Spleen (tissue), 11 donors: Measurements from ENCODE around the gene C9orf72. TPM values are rescaled to one million over a fixed set of nuclear protein-coding genes. Genes with fewer than 3 reads are reported as not detected.

Experiments
- DNase-seq: peaks from one replicate; pipeline ENCODE4 v3.0.0-alpha.2; 2020
- H3K27ac ChIP-seq, 8 donors: fragments of 200-600 bp; sonication (generic) in 7 of 8; 1 replicate in 4 of 8; 2 replicates in 4 of 8; pipeline versions ENCODE4 v1.5.0 to v1.8.0; 2016 to 2021; ENCODE audit warnings: inconsistent platforms in 4 of 8, mild to moderate bottlenecking in 4 of 8, moderate library complexity in 1 of 8
- H3K27me3 ChIP-seq, 7 donors: fragments of 200-600 bp; sonication (generic) in 6 of 7; replicated peaks in 1 of 7; 1 replicate in 4 of 7; 2 replicates in 3 of 7; pipeline versions ENCODE4 v1.5.0 to v1.8.0; 2016 to 2021; ENCODE audit warnings: inconsistent platforms in 3 of 7, mild to moderate bottlenecking in 1 of 7
- H3K36me3 ChIP-seq, 6 donors: fragments of 200-600 bp; sonication (generic) in 5 of 6; 1 replicate in 4 of 6; 2 replicates in 2 of 6; pipeline versions ENCODE4 v1.5.0 to v1.8.0; 2016 to 2021; ENCODE audit warnings: inconsistent platforms in 2 of 6
- H3K4me1 ChIP-seq, 6 donors: fragments of 200-600 bp; sonication (generic) in 5 of 6; 1 replicate in 3 of 6; 2 replicates in 3 of 6; pipeline versions ENCODE4 v1.5.0 to v1.8.0; 2016 to 2021; ENCODE audit warnings: inconsistent platforms in 3 of 6
- H3K4me3 ChIP-seq, 8 donors: fragments of 200-600 bp; sonication (generic) in 7 of 8; 1 replicate in 4 of 8; 2 replicates in 4 of 8; pipeline versions ENCODE4 v1.5.0 to v1.8.0; 2016 to 2021; ENCODE audit warnings: inconsistent platforms in 4 of 8, mild to moderate bottlenecking in 4 of 8, moderate library complexity in 2 of 8
- H3K9me3 ChIP-seq, 8 donors: fragments of 200-600 bp; sonication (generic) in 7 of 8; 1 replicate in 4 of 8; 2 replicates in 4 of 8; pipeline versions ENCODE4 v1.5.0 to v1.8.0; 2016 to 2021; ENCODE audit warnings: inconsistent platforms in 4 of 8
- CTCF ChIP-seq, 11 experiments: fragments of 200-600 bp in 7 of 11; fragments of 450-650 bp in 4 of 11; sonication (generic) in 4 of 11; IDR thresholded peaks in 8 of 11; conservative IDR thresholded peaks in 3 of 11; 1 replicate in 7 of 11; 2 replicates in 4 of 11; pipeline versions ENCODE4 v1.4.0 to v1.8.0; 2016 to 2021; ENCODE audit warnings: antibody characterized with exemption in 11 of 11, inconsistent platforms in 4 of 11, mild to moderate bottlenecking in 1 of 11
- POLR2A ChIP-seq, 3 donors: fragments of 450-650 bp; IDR thresholded peaks; one replicate each; pipeline ENCODE4 v1.5.1; 2017; ENCODE audit warnings: antibody characterized with exemption in 3 of 3, mild to moderate bottlenecking in 1 of 3
- POLR2AphosphoS5 ChIP-seq, 3 donors: sonication (generic); formaldehyde crosslinking; IDR thresholded peaks; one replicate each; pipeline ENCODE4 v1.5.1; 2017; ENCODE audit warnings: antibody characterized with exemption in 3 of 3
- WGBS, 5 donors: extraction: QIAGEN DNeasy Blood & Tissue Kit in 3 of 5; methylation state at CpG; one replicate each; pipeline versions ENCODE4 v1.1.5 to v1.1.7; 2013 to 2018; 5-methylcytosine and 5-hydroxymethylcytosine counted together
- intact Hi-C: fragments of 100-400 bp; cut with DNase I; formaldehyde crosslinking; loops from one replicate; pipeline ENCODE4 v1.15.0; 2023; ENCODE audit warnings: low total_unique reads
- polyA plus RNA-seq, 3 donors: library from polyadenylated mRNA; stranded (reverse); fragments of 200-250 nt; gene quantifications; one replicate each; pipeline ENCODE4 v1.2.1, GENCODE V29; 2013
- total RNA-seq, 7 donors: library from RNA; depleted of rRNA in 3 of 7; stranded (reverse); fragments of >200 nt in 3 of 7; fragmentation: NEBNext Ultra II Directional in 4 of 7; extraction: Animal tissue kit (Norgen Biotek cat#: 25700) in 4 of 7; gene quantifications; one replicate each; pipeline versions ENCODE4 v1.1.0 to v1.2.1, GENCODE V29; 2016 to 2021
- donor health status: healthy with polysubstance abuse.
- donor health status: DM: no; HTN: no; CAD: no; lungs with moderate emphysema.
- donor health status: DM: no; HTN: no; CAD: no.
- donor health status: Bipolar disorder and iron deficiency.
- donor health status: healthy.
- donor health status: DM: no; HTN: no; CAD: no.
- donor health status: DM: yes; HTN: yes; CAD: no.

Gene C9orf72
- total and polyA plus RNA-seq, 10 donors: 10.1 to 88.5 (median 39.7) TPM

DNA sequence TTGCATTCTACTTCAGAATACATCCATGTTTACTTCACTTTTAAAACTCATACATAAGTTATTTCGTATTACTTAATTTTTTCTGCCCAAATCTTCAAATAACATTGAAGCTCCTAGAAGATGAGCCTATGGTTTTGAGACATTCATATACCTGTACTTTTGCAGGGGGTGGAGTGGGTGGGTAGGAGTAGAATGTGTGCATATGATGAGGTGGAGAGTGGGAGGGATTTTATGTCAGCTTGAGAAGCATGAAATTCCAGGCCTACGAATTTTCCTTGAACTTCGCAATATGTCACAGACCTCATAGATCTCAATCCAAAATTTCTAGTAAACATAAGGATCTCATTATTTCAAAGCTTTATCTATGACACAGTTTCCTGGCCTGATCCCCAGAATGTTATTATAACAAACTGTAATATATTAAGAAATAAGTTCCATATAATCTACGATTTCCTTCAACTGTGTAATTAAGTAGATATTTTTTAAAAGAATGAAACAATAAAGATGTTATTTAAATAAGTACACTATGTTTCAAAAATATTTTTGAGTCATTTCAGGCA, 24.0 kb downstream of the C9orf72 start:
- Histone ChIP-seq H3K27me3 (no peaks in the 10 kb centered on the region), H3K9me3 (no peaks in the 10 kb centered on the region), H3K36me3 (peaks cover 0 to 99% (median 21%) of the 10 kb centered on the region in 6 donors), H3K4me1 (peaks cover 0 to 7% (median 0%) of the 10 kb centered on the region in 6 donors), H3K27ac (no peak overlapping the region), H3K4me3 (no peak overlapping the region)
- DNase-seq: no peak
- WGBS, 5 donors: 87 to 98% (median 94%) methylated on average over 4 of the region's 4 CpGs
- no peak for TF ChIP-seq POLR2AphosphoS5 (IDR thresholded peaks at IDR 0.05)
- TF ChIP-seq POLR2A (IDR thresholded peaks at IDR 0.05): no peak
- no peak for TF ChIP-seq CTCF (IDR thresholded peaks at IDR 0.05 in 8 of 11, conservative IDR thresholded peaks at IDR 0.05 in 3 of 11)
- intact Hi-C loops: no loop called here

DNA sequence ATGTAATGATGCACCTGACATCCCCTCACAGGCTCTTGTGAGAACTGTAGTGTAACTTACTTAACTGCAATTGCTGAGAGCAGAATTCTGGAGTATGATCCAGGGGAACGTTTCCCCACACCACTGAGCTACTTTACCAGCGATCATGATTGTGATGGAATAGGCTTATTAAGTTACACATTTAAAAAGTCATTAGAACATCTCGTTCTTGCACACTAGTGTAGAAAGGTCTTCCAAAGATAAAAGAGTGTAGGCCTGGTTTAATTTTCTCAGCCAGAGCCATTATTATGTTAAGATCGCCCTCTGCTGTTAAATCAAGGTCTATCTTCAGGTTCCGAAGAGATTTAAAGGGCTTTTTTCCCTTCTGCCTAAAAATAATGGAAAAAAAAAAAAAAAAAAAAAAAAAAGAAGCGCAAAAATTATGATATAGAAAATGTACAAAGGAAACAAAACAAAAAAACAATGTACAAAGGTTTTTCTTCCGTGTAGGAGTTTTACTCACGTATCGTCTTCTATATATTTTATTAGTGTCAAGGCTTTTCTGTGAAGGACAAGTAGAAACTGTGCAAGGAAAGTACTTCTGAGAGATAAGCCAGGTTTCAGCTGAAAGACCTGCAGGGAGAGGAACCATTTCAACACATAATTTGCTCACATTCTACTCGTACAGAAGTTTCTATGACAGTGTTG, 25.1 kb downstream of the C9orf72 start:
- Histone ChIP-seq H3K27ac (no peak overlapping the region), H3K36me3 (peaks cover 0 to 99% (median 16%) of the 10 kb centered on the region in 6 donors), H3K4me3 (no peak overlapping the region), H3K4me1 (peaks cover 0 to 7% (median 0%) of the 10 kb centered on the region in 6 donors), H3K9me3 (no peaks in the 10 kb centered on the region), H3K27me3 (no peaks in the 10 kb centered on the region)
- intact Hi-C loops: no loop called here
- WGBS, 5 donors: 57 to 71% (median 64%) methylated on average over 10 of the region's 10 CpGs
- peak in 9 of 11 experiments; percentile 9 to 67 (median 51) for TF ChIP-seq CTCF (IDR thresholded peaks at IDR 0.05 in 8 of 11, conservative IDR thresholded peaks at IDR 0.05 in 3 of 11)
- no peak for TF ChIP-seq POLR2AphosphoS5 (IDR thresholded peaks at IDR 0.05)
- TF ChIP-seq POLR2A (IDR thresholded peaks at IDR 0.05): no peak
- no peak for DNase-seq

DNA sequence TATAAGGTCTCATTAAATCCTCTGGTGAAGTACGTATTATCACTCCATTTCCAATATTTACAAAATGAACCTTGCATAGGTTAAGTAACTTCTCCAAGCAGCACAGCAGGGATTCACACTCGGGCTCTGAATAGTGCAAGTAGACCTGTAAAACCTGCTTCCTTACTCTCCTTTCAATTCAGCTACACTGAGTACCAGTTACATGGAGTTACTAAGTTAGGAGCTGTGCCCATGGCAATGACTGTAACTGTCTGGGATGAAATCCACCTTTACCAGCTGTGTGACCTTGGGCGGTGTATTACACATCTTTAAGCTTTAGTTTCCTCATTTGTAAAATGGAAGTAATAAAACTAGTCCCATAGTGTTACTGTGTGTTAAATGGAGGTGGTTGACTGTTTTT, 27.8 kb downstream of the C9orf72 start:
- Histone ChIP-seq H3K27ac (no peak overlapping the region), H3K36me3 (peaks cover 0 to 94% (median 18%) of the 10 kb centered on the region in 6 donors), H3K27me3 (no peaks in the 10 kb centered on the region), H3K9me3 (no peaks in the 10 kb centered on the region), H3K4me1 (peaks cover 0 to 7% (median under 1%) of the 10 kb centered on the region in 6 donors), H3K4me3 (no peak overlapping the region)
- WGBS, 5 donors: 80 to 94% (median 88%) methylated on average over 3 of the region's 3 CpGs
- intact Hi-C loops: no loop called here
- TF ChIP-seq CTCF (IDR thresholded peaks at IDR 0.05 in 8 of 11, conservative IDR thresholded peaks at IDR 0.05 in 3 of 11) (no peak), POLR2AphosphoS5 (IDR thresholded peaks at IDR 0.05) (no peak), POLR2A (IDR thresholded peaks at IDR 0.05) (no peak)
- DNase-seq: no peak

GRCh38 chr9:27542508-27542907, 30.8 kb downstream of the C9orf72 start:
- WGBS, 5 donors: 91 to 96% (median 93%) methylated on average over 2 of the region's 2 CpGs
- Histone ChIP-seq H3K4me1 (peaks cover 0 to 22% (median 8%) of the 10 kb centered on the region in 6 donors), H3K4me3 (no peak overlapping the region), H3K27me3 (no peaks in the 10 kb centered on the region), H3K36me3 (peaks cover 0 to 65% (median 7%) of the 10 kb centered on the region in 6 donors), H3K9me3 (no peaks in the 10 kb centered on the region), H3K27ac (no peak overlapping the region)
- TF ChIP-seq POLR2A (IDR thresholded peaks at IDR 0.05) (no peak), POLR2AphosphoS5 (IDR thresholded peaks at IDR 0.05) (no peak), CTCF (IDR thresholded peaks at IDR 0.05 in 8 of 11, conservative IDR thresholded peaks at IDR 0.05 in 3 of 11) (no peak)
- intact Hi-C loops: no loop called here
- no peak for DNase-seq
